Renal cortical epithelial cell (primary cell): ENCODE measurements around the gene MINPP1. TPM values are rescaled to one million over a fixed set of nuclear protein-coding genes. Genes with fewer than 3 reads are reported as not detected.
"Not testable (repeated sequence)": the region's sequence is repeated elsewhere in the genome, so short reads cannot be mapped to it uniquely, and the experiment has no call there.

Source experiments
- DNase-seq: peaks from one replicate; pipeline ENCODE4 v3.0.0-alpha.2; 2011; ENCODE audit warnings: low read depth
- total RNA-seq: library from RNA; depleted of rRNA; stranded (reverse); fragments of >200 nt; gene quantifications from 2 replicates; pipeline ENCODE4 v1.2.3, GENCODE V29; 2014

MINPP1 gene, protein sequence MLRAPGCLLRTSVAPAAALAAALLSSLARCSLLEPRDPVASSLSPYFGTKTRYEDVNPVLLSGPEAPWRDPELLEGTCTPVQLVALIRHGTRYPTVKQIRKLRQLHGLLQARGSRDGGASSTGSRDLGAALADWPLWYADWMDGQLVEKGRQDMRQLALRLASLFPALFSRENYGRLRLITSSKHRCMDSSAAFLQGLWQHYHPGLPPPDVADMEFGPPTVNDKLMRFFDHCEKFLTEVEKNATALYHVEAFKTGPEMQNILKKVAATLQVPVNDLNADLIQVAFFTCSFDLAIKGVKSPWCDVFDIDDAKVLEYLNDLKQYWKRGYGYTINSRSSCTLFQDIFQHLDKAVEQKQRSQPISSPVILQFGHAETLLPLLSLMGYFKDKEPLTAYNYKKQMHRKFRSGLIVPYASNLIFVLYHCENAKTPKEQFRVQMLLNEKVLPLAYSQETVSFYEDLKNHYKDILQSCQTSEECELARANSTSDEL
- 26.7 and 40.4 TPM in 2 replicates for total RNA-seq

GRCh38 chr10:87504640-87505365 is at the start of gene MINPP1:
MINPP1 (plus strand) TSS chr10:87504893; CDS start chr10:87504916, 23 bp downstream.
- DNase-seq = peak; percentile 66

DNA sequence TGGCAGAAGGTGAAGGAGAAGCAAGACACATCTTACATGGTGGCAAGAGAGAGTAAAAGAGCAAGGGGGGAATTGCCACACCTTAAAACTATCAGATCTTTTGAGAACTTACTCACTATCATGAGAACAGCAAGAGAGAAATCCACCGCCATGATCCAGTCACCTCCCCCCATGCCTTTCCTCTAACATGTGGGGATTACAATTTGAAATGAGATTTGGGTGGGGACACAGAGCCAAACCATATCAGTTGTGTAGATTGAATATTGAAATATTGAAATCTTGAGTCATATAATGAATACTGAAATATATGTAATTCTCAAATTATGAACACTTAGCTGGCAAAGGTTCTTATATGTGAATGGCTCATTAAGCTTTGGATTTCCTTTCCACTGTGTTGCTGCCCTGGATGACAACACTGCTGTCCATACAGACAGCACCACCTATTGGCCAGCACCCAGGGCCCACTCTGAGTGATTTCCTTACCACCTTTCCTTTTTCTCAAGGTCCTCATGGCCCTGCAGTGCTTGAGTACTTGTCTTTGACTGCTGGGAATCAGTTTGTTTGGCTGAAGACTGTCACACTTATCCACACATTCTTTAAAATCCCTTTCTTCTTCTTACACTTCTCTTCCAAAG is 48.0 kb upstream of the MINPP1 start:
- not testable (repeated sequence) for DNase-seq

DNA sequence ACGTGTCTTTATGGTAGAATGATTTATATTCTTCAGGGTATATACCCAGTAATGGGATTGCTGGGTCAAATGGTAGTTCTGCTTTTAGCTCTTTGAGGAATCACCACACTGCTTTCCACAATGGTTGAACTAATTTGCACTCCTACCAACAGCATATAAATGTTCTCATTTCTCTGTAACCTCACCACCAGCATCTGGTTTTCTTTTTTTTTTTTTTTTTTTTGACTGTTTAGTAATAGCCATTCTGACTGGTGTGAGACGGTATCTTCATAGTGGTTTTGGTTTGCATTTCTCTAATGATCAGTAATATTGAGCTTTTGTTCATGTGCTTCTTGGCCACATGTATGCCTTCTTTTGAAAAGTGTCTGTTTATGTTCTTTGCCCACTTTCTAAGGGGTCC is 42.9 kb upstream of the MINPP1 start:
- DNase-seq = not testable (repeated sequence)

DNA sequence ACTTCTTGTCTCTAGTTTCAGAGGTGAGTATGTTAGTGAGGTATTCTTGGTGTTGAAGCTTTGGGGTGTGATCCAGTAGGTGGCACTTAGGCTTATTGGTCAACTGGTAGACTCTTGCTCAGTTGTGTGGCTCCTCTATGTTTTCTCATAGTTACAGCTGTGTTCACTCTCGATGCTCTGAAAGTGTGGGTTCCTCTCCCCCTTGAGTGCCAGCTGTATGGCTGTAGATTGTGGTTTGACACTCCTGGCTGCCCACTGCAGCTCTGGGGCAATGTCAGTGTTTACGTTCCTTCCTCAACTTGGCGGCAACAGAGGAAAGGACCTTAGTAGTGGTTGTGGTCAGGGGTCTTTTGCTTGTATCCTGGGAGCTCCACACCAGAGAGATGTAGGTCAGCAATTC is 37.8 kb upstream of the MINPP1 start:
- DNase-seq = not testable (repeated sequence)

- not testable (repeated sequence) for DNase-seq
Observed at GRCh38 chr10:87488733-87489132, 16.0 kb upstream of the MINPP1 start.

DNA sequence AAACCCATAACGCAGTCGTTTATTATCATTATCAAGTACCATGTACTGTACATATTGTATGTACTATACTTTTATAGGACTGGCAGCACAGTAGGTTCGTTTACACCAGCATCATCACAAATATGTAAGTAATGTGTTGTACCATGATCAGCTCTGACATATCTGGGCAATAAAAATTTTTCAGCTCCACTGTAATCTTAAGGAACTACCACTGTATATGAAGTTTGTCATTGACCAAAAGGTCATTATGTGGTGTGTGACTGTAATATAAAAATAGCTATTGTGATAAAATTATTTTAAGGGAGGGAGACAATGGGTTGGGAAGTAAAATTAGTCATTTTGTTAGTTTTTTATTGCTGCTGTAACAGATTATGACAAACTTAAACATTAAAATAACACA is 14.4 kb upstream of the MINPP1 start:
- DNase-seq = not testable (repeated sequence)

DNA sequence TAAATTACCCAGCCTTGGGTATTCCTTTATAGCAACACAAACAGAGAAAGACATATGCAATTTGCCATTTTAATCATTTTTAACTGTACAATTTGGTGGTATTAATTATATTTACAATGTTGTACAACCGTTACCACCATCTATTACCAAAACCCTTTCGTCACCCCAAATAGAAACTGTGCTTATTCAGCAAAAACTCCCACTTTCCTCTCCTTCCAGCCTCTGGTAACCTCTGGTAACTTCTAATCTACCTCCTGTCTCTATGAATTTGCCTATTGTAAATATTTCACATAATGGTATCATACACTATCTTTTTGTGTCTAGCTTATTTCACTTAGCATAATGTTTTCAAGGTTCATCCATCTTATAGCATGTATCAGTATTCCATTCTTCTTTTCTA is 12.2 kb upstream of the MINPP1 start:
- not testable (repeated sequence) for DNase-seq

- not testable (repeated sequence) for DNase-seq
Observed at GRCh38 chr10:87495446-87495845, 9.2 kb upstream of the MINPP1 start.

GRCh38 chr10:87497386-87497785 is 7.3 kb upstream of the MINPP1 start:
- not testable (repeated sequence) for DNase-seq

- DNase-seq = not testable (repeated sequence)
Observed at GRCh38 chr10:87498106-87498789, 6.4 kb upstream of the MINPP1 start.

DNA sequence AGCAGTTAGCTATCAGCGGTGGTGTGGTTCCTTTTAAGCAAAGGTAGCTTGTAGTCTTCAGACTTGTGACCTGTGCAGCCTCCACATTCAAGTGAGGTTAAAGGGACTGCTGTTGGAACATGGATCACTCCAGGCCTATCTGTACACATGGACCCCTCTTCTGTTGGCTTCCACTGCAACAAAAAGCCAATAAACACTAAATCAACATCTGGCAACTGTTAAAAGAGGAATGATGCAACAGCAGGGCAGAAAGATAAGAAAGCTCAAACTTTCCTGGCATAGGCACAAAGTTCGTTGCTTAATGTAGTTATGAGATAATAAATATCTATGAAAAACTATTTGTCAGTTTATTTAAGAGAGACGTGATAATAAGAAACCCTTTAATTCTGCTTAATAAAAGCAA is 4.0 kb upstream of the MINPP1 start:
- no peak for DNase-seq

GRCh38 chr10:87503401-87503800 is 1.3 kb upstream of the MINPP1 start:
- DNase-seq = no peak

DNA sequence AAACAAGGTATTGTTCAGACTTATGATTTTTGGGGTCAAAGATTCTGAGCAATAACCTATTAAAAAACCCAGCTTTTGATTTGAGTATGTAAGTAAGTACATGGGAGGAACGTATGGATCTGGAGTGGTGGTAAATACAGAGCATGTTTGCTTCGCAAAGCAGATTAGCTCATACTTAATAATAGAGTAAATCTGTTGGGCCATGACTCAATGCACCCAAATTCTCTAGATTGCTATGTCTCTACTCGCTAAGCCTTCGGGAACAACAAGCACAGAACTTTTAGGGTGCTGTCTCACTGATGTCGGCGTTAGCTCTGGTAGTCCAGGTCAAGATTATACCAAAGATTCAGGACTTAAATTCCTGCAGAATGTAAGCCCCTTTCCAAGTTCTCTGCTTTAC is 807 bp upstream of the MINPP1 start:
- no peak for DNase-seq

- no peak for DNase-seq
Observed at GRCh38 chr10:87504307-87504639, 420 bp upstream of the MINPP1 start.

DNA sequence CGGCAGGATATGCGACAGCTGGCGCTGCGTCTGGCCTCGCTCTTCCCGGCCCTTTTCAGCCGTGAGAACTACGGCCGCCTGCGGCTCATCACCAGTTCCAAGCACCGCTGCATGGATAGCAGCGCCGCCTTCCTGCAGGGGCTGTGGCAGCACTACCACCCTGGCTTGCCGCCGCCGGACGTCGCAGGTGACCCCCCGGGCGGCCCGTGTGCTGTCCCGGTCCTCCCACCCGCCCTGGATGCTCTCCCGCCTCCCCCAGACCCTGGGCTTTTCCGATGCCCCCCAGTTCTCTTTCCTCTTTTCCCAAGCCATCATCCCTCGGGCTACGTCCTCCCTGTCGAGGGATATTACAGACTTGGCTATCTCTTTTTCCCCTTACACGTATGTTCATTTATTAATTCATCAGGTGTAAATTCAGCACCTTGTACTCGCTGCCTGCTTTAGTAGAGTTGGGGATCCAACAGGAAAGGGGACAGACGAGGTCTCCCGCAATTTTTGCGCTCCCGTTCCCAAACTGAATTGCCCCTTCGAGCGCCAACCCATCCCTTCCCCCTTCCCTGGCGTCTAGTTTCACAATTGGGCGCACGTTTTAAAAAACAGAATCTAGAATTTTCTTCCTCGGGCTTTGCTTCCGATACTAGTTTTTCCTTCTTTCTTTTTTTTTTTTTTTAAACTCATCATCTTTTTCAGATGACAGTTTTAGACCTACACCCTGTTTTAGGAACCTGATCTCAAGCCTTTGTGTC is 846 bp downstream of the MINPP1 start:
- DNase-seq = peak; percentile 36

DNA sequence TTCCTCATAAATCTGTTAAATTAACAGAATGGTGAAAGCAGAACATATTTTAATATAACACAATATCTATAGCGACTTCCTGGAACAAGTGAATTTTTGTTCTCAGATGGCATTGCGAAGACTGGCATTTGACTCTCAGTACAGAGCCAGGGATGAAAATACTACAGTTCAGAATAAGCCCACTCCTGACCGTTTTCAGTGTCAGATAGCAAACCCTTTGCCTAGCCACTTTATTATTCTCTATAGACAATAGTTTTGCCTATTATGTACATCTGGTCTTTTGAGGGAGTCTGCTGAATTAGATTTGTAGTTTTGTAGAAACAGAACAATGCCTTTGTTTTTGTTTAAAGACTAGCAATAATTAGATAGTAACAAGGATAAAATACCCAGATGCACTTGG is 2.3 kb downstream of the MINPP1 start:
- DNase-seq = no peak

- DNase-seq = no peak
Observed at GRCh38 chr10:87507879-87508483, 3.3 kb downstream of the MINPP1 start.

GRCh38 chr10:87508837-87509236 is 4.1 kb downstream of the MINPP1 start:
- DNase-seq = no peak

- no peak for DNase-seq
Observed at GRCh38 chr10:87510025-87510424, 5.3 kb downstream of the MINPP1 start.

DNA sequence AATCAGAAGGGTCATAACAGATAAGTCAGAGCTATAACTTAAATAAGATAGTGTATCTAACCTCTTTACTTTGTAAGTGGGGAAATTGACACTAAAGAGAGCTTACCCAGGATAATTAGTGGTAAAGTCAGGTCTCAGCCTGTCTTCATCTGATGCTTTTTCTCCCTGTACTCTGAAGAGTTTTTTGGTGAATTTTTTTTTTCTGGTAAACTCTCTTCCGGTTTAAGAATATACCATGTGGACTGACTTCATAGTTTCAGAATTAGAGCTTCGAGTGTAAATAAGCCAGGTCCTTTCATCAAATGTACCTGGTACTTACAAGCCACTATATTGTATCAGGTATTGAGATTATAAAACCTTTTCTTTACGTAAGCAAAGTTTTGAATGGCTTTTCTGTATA is 6.8 kb downstream of the MINPP1 start:
- DNase-seq = no peak

DNA sequence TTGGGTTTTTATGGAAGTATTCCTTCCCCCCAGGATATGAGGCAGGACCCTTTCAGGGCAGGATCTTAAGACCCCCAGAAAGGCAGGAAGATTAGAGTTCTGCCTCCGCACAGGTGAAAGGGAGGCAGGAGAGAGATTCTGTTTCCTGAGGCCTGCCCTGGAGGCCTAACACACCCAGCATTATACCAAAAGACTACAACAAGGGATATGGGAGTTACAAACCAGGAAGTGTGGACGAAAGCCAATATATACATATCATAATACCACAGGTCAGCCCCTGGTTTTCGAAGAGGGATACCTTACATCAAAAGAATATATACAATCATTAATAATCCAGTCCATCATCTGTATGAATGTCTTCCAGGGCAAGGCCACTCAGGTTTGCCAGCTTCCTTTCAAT is 14.2 kb downstream of the MINPP1 start:
- DNase-seq = no peak
